ENCODE data around the gene ZC3H15. TPM values are rescaled to one million over a fixed set of nuclear protein-coding genes. Genes with fewer than 3 reads are reported as not detected.

ZC3H15 gene
- total RNA-seq (2022; extraction: Qiagen RNA extraction) = 73.0 to 92.4 TPM (median 76.9 TPM) in 5 replicates

GRCh38 chr2:186485871-186486650 is at the start of gene ZC3H15:
TSS of gene ZC3H15 (plus strand) at chr2:186486260. CDS start at chr2:186486383, 123 bp downstream.

Other genes starting within 250 kb of the ZC3H15 start
- 52.0 to 86.1 TPM (median 80.9 TPM) in 5 replicates for gene ITGAV, start 103.8 kb downstream of the ZC3H15 start, total RNA-seq (2022; extraction: Qiagen RNA extraction)
- 1.3 to 2.1 TPM (median 1.6 TPM) in 5 replicates for gene FAM171B, start 207.8 kb downstream of the ZC3H15 start, total RNA-seq (2022; extraction: Qiagen RNA extraction)